ENCODE results near the gene SPTLC1.

DNA sequence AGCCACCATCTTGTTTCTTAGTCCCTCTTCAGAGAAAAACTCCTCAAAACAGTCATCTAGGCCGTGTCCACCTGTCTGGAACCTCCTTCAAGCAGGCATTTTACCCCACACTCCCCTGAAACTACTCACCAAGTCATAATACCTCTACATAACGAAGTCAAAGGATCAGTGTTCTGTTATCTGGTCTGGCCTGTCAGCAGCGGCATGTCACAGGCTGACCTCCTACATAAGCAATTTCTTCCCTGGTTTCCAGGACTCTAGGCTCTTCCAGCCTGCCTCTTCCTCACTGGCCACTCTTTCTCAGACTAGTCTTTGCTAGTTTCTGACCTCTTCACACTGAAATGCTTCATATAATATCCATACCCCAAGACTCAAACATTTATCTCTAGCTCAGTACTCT is 72.2 kb downstream of the SPTLC1 start:
- TF ChIP-seq, protein P1, sequence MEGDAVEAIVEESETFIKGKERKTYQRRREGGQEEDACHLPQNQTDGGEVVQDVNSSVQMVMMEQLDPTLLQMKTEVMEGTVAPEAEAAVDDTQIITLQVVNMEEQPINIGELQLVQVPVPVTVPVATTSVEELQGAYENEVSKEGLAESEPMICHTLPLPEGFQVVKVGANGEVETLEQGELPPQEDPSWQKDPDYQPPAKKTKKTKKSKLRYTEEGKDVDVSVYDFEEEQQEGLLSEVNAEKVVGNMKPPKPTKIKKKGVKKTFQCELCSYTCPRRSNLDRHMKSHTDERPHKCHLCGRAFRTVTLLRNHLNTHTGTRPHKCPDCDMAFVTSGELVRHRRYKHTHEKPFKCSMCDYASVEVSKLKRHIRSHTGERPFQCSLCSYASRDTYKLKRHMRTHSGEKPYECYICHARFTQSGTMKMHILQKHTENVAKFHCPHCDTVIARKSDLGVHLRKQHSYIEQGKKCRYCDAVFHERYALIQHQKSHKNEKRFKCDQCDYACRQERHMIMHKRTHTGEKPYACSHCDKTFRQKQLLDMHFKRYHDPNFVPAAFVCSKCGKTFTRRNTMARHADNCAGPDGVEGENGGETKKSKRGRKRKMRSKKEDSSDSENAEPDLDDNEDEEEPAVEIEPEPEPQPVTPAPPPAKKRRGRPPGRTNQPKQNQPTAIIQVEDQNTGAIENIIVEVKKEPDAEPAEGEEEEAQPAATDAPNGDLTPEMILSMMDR (IDR thresholded peaks at IDR 0.05): no peak
- TF ChIP-seq POLR2AphosphoS5 (IDR thresholded peaks at IDR 0.05): no peak
- TF ChIP-seq POLR2A (IDR thresholded peaks at IDR 0.05): no peak
- TF ChIP-seq EP300 (IDR thresholded peaks at IDR 0.05): no peak
